Activated T-helper 9 cell treated with anti-CD3 and anti-CD28 coated beads, Interleukin-2, amount 50 U/mL, for 16 hours (primary cell): ENCODE results near the gene HLA-C.
"Not testable (repeated sequence)": the region's sequence is repeated elsewhere in the genome, so short reads cannot be mapped to it uniquely, and the experiment has no call there.

Source experiments
- DNase-seq: peaks from one replicate; pipeline ENCODE4 v3.0.0-alpha.2; 2020; ENCODE audit warnings: low read depth

The HLA-C gene

DNA sequence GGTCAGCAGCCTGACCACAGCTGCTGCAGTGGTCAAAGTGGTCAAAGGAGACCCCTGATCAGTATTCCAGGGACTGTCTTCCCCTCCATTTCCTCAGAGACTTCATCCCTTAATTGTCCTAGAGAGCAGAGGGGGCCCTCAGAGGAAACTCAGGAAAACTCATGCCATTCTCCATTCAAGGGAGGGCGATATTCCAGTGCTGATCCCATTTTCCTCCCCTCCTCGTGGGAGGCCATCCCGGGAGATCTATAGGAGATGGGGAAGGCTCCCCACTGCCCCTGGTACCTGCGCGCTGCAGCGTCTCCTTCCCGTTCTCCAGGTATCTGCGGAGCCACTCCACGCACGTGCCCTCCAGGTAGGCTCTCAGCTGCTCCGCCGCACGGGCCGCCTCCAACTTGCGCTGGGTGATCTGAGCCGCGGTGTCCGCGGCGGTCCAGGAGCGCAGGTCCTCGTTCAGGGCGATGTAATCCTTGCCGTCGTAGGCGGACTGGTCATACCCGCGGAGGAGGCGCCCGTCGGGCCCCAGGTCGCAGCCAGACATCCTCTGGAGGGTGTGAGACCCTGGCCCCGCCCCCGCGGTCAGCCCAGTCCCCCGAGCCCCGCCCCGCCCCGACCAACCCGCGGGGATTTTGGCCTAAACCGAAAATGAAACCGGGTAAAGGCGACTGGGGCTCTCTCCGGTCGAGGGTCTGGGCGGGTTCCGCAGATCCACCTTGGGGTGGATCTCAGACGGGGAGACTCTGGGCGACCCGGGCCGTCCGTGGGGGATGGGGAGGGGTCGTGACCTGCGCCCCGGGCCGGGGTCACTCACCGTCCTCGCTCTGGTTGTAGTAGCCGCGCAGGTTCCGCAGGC lies 878 bp downstream of the HLA-C start:
- DNase-seq: peak; percentile 37

GRCh38 chr6:31268836-31269235 lies 3.1 kb downstream of the HLA-C start:
- DNase-seq: no peak

DNA sequence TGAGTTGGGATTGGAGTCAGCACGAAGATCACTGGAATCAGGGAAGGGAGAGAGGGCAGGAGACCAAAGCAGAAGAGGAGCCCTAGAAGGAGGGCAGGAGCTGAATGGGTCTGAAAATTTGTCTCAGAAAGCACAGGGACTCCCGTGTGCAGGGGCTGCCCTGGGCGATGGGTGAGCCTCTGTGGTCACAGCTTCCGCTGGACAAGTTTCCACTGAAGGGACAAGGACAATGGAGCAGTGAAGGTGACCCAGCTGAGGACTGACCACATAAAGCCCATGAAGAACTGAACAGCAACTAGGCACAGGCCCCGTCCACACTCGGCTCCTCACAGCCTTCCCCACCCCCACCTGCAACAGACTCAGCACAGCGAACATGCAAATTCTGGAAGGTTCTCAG lies 3.5 kb downstream of the HLA-C start:
- no peak for DNase-seq

DNA sequence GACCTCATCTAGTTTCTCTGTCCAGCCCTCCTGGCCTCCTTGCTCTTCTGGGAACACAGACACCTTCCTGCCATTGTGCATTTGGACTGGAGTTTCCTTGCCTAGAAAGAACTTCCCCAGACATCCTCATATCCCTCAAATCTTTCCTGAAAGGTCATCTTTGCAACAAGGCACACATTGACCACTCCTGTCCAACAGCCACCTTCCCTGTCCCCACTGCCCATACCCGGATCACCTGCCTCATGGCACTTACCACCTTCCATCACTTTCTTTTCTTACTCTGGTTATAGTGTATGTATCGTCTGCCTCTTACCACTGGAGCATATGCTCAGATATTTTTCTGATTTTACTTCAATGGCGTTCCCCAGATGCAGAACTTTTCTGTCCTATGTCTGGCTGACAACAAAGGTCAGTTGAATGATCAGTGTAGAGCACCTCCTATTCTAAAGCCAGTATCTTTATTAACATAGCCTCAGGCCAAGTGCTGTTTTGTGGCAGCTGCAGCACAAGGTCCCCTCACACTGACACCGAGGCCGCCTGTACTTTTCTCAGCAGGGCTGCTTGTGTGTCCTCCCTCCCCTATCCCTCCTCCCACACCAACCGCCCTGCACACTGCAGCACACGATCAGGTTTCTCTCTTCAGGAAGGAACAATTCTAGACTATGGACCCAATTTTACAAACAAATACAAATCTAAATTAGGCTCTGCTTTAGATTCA lies 4.1 kb downstream of the HLA-C start:
- no peak for DNase-seq

DNA sequence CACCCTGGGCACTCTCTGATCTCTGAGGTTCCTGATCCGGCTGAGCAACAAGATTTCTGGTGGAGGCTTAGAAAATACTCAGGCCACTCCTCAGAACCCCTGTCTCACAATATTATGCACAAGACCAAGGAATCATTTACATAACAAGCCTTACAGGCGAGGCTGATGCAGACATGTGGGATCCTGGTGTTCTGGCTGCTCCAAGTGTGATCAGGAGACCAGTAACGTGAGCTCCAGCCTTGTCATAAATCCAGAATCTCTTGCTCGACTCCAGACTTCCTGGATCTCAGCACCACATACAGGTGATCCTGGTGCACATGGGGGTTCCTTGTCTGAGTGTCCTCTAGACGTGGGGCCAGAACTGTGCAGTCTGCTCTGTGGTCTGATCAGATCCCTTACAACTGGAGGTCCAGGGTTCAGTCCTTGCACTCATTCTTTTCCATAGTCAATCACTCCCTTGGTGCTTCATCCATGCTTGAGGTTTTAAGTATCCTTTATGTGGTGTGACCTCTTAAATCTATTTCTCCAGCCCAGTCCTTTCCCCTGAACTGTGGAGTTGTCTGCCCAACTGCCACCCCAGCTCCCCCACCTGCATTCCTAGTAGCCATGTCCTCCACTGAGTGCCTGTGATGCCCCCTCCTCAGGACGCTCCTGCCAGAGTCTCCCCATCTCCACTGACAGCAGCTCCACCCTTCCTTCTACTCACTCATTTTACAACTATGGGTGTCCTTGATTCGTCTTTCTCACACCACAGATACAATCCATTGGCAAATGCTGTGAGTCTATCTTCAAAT lies 5.1 kb downstream of the HLA-C start:
- no peak for DNase-seq

DNA sequence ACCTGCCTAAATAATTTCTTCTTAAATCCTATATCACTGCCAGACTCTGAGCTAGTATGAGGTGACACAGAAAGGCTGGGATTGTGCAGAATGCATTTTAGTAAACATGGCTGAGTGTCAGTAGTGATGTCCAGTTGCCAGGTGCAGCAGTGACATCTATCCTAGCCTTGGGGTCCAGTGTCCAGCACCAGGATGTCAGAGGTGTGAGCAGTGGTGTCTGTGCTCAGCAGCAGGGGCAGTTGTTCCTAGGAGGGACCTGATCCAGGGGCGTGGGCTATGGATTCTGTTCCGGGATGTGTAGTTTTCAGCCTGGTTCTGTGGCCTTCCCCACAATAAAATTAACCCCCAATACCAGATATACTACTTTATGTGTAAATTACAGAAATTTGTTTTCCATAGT lies 6.0 kb downstream of the HLA-C start:
- DNase-seq: no peak

- DNase-seq: not testable (repeated sequence)
These were observed 8.5 kb downstream of the HLA-C start for GRCh38 chr6:31263346-31263933.

DNA sequence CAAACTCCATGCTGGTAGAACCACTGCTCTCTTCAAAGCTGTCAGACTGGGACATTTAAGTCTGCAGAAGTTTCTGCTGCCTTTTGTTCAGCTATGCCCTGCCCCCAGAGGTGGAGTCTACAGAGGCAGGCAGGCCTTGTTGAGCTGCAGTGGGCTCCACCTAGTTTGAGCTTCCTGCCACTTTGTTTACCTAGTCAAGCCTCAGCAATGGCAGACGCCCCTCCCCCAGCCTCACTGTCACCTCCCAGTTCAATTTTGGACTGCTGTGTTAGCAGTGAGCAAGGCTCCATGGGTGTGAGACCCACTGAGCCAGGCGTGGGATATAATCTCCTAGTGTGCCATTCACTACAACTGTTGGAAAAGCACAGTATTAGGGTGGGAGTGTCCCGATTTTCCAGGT lies 11.9 kb downstream of the HLA-C start:
- not testable (repeated sequence) for DNase-seq

DNA sequence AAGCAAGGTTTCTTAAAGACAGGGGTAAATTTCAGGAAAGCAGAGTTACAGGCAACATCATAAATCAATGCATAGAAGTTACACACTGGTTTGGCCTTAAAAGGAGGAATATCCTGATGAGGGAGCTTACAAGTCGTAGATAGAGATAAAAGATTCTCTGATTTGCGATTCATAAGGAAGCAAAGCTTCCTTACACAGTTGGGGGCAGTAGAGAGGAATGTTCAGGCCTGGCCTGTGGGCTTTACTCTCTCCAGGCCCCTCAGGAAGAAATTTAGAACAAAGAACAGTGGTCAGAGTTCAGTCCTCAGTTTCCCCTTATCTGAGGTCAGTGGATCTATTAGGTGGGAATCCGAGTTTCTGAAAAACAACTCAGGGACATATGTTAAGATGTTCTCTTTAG lies 19.3 kb downstream of the HLA-C start:
- no peak for DNase-seq

GRCh38 chr6:31251261-31251660 lies 20.6 kb downstream of the HLA-C start:
- no peak for DNase-seq

DNA sequence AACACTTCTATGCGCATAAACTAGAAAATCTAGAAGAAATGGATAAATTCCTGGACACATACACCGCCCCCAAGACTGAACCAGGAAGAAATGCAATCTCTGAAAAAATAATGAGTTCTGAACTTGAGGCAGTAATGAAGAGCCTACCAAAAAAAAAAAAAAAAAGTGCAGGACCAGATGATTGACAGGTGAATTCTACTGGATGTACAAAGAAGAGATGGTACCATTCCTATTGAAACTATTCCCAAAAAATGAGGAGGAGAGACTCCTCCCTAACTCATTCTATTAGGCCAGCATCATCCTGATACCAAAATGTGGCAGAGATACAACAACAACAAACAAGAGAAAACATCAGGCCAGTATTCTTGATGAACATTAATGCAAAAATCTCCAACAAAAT lies 22.7 kb downstream of the HLA-C start:
- no peak for DNase-seq

DNA sequence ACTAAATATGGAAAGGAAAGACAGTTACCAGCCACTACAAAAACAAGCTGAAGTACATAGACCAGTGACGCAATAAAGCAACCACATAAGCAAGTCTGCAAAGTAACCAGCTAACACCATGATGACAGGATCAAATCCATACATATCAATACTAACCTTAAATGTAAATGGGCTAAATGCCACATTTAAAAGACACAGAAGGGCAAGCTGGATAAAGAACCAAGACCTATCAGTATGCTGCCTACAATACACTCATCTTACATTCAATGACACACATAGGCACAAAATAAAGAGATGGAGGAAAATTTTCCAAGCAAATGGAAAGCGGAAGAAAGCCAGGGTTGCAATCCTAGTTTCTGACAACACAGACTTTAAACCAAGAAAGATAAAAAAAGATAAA lies 24.1 kb downstream of the HLA-C start:
- no peak for DNase-seq

DNA sequence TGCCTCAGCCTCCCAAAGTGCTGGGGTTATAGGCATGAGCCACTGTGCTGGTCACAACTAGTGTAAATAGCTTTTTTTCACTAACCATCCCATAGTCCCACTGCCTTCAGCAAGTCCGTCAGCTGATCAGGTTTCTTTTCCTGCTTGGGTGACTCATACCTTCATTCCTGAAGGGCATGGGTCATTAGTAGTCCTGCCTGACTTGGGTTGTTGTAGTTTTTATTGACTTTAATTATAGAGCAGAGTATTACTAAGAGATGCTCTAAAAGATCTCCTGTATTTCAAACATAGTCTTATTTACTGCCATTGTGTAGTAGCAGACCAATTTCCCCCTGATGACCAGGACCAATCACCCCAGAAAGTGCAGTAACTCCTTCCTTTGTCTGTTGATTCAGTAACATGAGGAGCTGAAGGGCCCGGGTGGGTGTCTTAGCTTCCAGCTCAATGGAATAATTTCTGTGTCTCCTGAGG lies 25.8 kb downstream of the HLA-C start:
- DNase-seq: no peak

DNA sequence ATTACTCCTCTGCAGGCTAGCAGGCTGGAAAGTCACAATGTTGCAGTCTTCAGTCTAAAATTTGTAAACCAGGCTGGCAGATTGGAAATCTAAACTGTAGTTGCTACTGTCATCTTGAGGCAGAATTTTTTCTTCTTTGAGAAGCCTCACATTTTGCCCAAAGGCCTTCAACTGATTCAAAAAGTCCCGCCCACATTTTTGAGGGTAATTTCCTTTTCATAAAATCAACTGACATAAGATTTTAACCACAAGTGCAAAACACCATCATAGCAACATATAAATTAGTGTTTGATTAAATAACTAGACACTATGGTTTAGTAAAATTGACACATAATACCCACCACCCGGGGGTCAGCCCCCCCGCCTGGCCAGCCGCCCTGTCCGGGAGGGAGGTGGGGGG lies 28.4 kb downstream of the HLA-C start:
- DNase-seq: no peak

GRCh38 chr6:31239854-31240253 lies 32.0 kb downstream of the HLA-C start:
- no peak for DNase-seq

DNA sequence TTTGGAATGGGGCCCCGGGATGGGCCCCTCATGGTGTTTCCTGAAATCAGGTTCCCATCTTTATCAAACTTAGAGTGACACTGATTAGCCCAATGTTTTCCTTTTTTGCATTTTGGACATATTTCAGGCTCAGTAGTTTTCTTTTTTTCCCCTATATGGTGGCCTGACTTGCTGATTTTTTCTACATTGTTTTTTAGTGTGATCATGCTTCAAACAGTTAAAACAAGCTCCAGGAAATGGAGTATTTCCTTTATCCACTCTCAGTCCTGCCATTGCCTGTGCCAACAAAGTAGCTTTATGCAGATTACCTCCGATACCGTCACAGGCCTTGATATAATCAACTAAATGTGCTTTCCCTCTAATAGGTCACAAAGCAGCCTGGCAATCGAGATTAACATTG lies 37.8 kb downstream of the HLA-C start:
- DNase-seq: not testable (repeated sequence)

DNA sequence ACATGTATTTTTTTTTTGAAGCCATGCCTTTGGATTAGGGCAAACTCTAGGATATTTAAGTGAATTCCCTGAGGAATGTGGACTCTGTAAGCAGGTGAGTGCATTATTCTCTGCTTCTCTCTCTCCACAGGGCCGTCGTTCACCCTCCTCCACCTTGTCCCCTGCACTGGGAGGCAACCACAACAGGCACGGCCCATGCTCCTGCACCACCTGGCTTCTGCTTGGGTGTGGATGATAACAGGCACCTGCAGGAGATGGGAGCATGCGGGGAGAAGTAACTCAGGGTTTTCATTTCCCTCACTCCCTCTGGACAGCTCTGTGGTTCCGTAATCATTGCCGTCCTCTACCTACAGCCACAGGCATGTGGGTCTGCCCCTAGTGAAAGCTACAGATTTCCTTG lies 43.4 kb downstream of the HLA-C start:
- DNase-seq: no peak

- no peak for DNase-seq
These were observed 44.7 kb downstream of the HLA-C start for GRCh38 chr6:31227143-31227542.

DNA sequence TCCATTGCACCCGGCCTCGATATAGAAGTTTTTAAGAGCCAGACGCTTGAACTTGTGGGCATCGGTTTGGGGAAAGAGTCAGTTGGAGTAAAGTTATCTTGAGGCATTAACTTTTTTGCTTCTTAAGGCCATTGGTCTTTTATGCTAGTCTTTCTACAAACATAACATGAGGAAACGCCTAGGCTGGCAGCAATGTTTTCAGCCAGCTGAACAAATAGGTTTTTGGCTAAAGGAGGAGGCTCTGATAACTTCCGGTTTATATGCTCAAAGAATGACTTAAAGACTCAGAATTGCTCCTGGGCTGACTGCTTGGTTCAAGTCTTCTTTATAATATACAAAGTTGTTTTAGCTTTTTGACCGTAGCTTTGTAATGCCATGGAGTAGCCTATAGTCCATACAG lies 46.2 kb downstream of the HLA-C start:
- no peak for DNase-seq

GRCh38 chr6:31222496-31222895 lies 49.4 kb downstream of the HLA-C start:
- DNase-seq: no peak
